HG02973 (cell line): Measurements from ENCODE around the gene GRIK4.

Experiments
- ATAC-seq: cut with Tn5 transposase; IDR thresholded peaks from one replicate; pipeline ENCODE4 v1.9.1; 2021; ENCODE audit warnings: moderate library complexity; ENCODE audit not compliant: unreplicated experiment

Gene GRIK4

GRCh38 chr11:120698918-120699317 is 187.4 kb downstream of the GRIK4 start:
- ATAC-seq, result no peak

GRCh38 chr11:120702656-120703055 is 191.1 kb downstream of the GRIK4 start:
- no peak for ATAC-seq

- ATAC-seq, result peak; percentile 53
These were observed 192.0 kb downstream of the GRIK4 start for GRCh38 chr11:120703358-120704152.

GRCh38 chr11:120704256-120704750 is 192.8 kb downstream of the GRIK4 start:
- peak; percentile 12 for ATAC-seq

- no peak for ATAC-seq
These were observed 194.7 kb downstream of the GRIK4 start for GRCh38 chr11:120706257-120706656.

- ATAC-seq, result no peak
These were observed 195.6 kb downstream of the GRIK4 start for GRCh38 chr11:120707098-120707497.

GRCh38 chr11:120707663-120708062 is 196.1 kb downstream of the GRIK4 start:
- no peak for ATAC-seq

- no peak for ATAC-seq
These were observed 197.1 kb downstream of the GRIK4 start for GRCh38 chr11:120708511-120709183.

- ATAC-seq, result peak; percentile 87
These were observed 198.3 kb downstream of the GRIK4 start for GRCh38 chr11:120709808-120710207.

- no peak for ATAC-seq
These were observed 199.0 kb downstream of the GRIK4 start for GRCh38 chr11:120710354-120711131.

- no peak for ATAC-seq
These were observed 200.5 kb downstream of the GRIK4 start for GRCh38 chr11:120712014-120712413.

GRCh38 chr11:120712881-120713280 is 201.3 kb downstream of the GRIK4 start:
- ATAC-seq, result no peak

- ATAC-seq, result no peak
These were observed 201.7 kb downstream of the GRIK4 start for GRCh38 chr11:120713296-120713695.

GRCh38 chr11:120714438-120714837 is 202.9 kb downstream of the GRIK4 start:
- ATAC-seq, result no peak

GRCh38 chr11:120715239-120715638 is 203.7 kb downstream of the GRIK4 start:
- no peak for ATAC-seq

- ATAC-seq, result no peak
These were observed 205.5 kb downstream of the GRIK4 start for GRCh38 chr11:120717042-120717441.

- no peak for ATAC-seq
These were observed 206.1 kb downstream of the GRIK4 start for GRCh38 chr11:120717623-120718022.

GRCh38 chr11:120718171-120718570 is 206.6 kb downstream of the GRIK4 start:
- no peak for ATAC-seq

- ATAC-seq, result no peak
These were observed 207.8 kb downstream of the GRIK4 start for GRCh38 chr11:120719348-120719747.

- no peak for ATAC-seq
These were observed 209.2 kb downstream of the GRIK4 start for GRCh38 chr11:120720760-120721159.

- ATAC-seq, result no peak
These were observed 211.0 kb downstream of the GRIK4 start for GRCh38 chr11:120722524-120722923.
